Peyer's patch (tissue), 4 donors: ENCODE data around the gene BCAS1. TPM values are rescaled to one million over a fixed set of nuclear protein-coding genes. Genes with fewer than 3 reads are reported as not detected.

Experiments
- DNase-seq, 3 donors: peaks; one replicate each; pipeline ENCODE4 v3.0.0-alpha.2; 2017 to 2019
- H3K27ac ChIP-seq, 4 donors: fragments of 200-600 bp; sonication (generic); one replicate each; pipeline ENCODE4 v1.5.1; 2016 to 2019
- H3K27me3 ChIP-seq, 2 donors: fragments of 200-600 bp; sonication (generic); one replicate each; pipeline ENCODE4 v1.5.1; 2019
- H3K36me3 ChIP-seq, 3 donors: fragments of 200-600 bp; sonication (generic); one replicate each; pipeline ENCODE4 v1.5.1; 2016 to 2019
- H3K4me1 ChIP-seq, 4 donors: fragments of 200-600 bp; sonication (generic); one replicate each; pipeline ENCODE4 v1.5.1; 2016 to 2019
- H3K4me3 ChIP-seq, 4 donors: fragments of 200-600 bp; sonication (generic); 1 replicate in 3 of 4; 2 replicates in 1 of 4; pipeline ENCODE4 v1.5.1; 2016 to 2019; ENCODE audit warnings: mild to moderate bottlenecking in 1 of 4
- H3K9me3 ChIP-seq, 4 donors: fragments of 200-600 bp; sonication (generic); one replicate each; pipeline ENCODE4 v1.5.1; 2016 to 2019; ENCODE audit warnings: mild to moderate bottlenecking in 1 of 4
- CTCF ChIP-seq, 6 experiments: fragments of 450-650 bp in 4 of 6; fragments of 200-600 bp in 2 of 6; sonication (generic) in 1 of 6; IDR thresholded peaks; one replicate each; pipeline ENCODE4 v1.5.1; 2017 to 2019; ENCODE audit warnings: antibody characterized with exemption in 6 of 6, mild to moderate bottlenecking in 3 of 6, moderate library complexity in 1 of 6
- POLR2A ChIP-seq, 2 donors: fragments of 450-650 bp; IDR thresholded peaks; one replicate each; pipeline ENCODE4 v1.5.1; 2017; ENCODE audit warnings: antibody characterized with exemption in 2 of 2, mild to moderate bottlenecking in 2 of 2, moderate library complexity in 2 of 2
- total RNA-seq, 4 donors: library from RNA; depleted of rRNA; stranded (reverse); fragments of >200 nt; gene quantifications; one replicate each; pipeline ENCODE4 v1.1.0, GENCODE V29; 2016

The BCAS1 gene
- total RNA-seq, 4 donors from 2014 or later = 21.5 to 58.1 (median 43.2) TPM

- DNase-seq = no peak
- Histone ChIP-seq H3K36me3 (no peaks in the 10 kb centered on the region), H3K9me3 (no peaks in the 10 kb centered on the region), H3K27ac (no peak overlapping the region), H3K4me3 (no peak overlapping the region), H3K4me1 (no peaks in the 10 kb centered on the region), H3K27me3 (no peaks in the 10 kb centered on the region)
- no peak for TF ChIP-seq CTCF (IDR thresholded peaks at IDR 0.05)
- TF ChIP-seq POLR2A (IDR thresholded peaks at IDR 0.05) = no peak
Observed at GRCh38 chr20:54092021-54092420, 21.6 kb upstream of the BCAS1 start.

GRCh38 chr20:54091120-54091480, 20.7 kb upstream of the BCAS1 start:
- Histone ChIP-seq H3K36me3 (no peaks in the 10 kb centered on the region), H3K9me3 (no peaks in the 10 kb centered on the region), H3K27me3 (no peaks in the 10 kb centered on the region), H3K27ac (no peak overlapping the region), H3K4me1 (no peaks in the 10 kb centered on the region), H3K4me3 (no peak overlapping the region)
- TF ChIP-seq CTCF (IDR thresholded peaks at IDR 0.05) (no peak), POLR2A (IDR thresholded peaks at IDR 0.05) (no peak)
- no peak for DNase-seq

- no peaks in the 10 kb centered on the region for H3K9me3 ChIP-seq
- H3K4me3 ChIP-seq = no peak overlapping the region
- H3K27me3 ChIP-seq = no peaks in the 10 kb centered on the region
- TF ChIP-seq POLR2A (IDR thresholded peaks at IDR 0.05) (no peak), CTCF (IDR thresholded peaks at IDR 0.05) (no peak)
- DNase-seq = no peak
- no peak overlapping the region for H3K27ac ChIP-seq
- H3K36me3 ChIP-seq = no peaks in the 10 kb centered on the region
- H3K4me1 ChIP-seq = no peaks in the 10 kb centered on the region
Observed at GRCh38 chr20:54090230-54091119, 20.1 kb upstream of the BCAS1 start.

- Histone ChIP-seq H3K4me3 (no peak overlapping the region), H3K4me1 (no peaks in the 10 kb centered on the region), H3K27ac (no peak overlapping the region), H3K36me3 (no peaks in the 10 kb centered on the region), H3K27me3 (no peaks in the 10 kb centered on the region), H3K9me3 (no peaks in the 10 kb centered on the region)
- TF ChIP-seq CTCF (IDR thresholded peaks at IDR 0.05) (no peak), POLR2A (IDR thresholded peaks at IDR 0.05) (no peak)
- DNase-seq = no peak
Observed at GRCh38 chr20:54088430-54088829, 18.0 kb upstream of the BCAS1 start.

GRCh38 chr20:54086507-54087039, 16.2 kb upstream of the BCAS1 start:
- DNase-seq = no peak
- H3K27me3 ChIP-seq = no peaks in the 10 kb centered on the region
- no peak overlapping the region for H3K4me3 ChIP-seq
- H3K4me1 ChIP-seq = no peaks in the 10 kb centered on the region
- H3K9me3 ChIP-seq = no peaks in the 10 kb centered on the region
- H3K36me3 ChIP-seq = no peaks in the 10 kb centered on the region
- TF ChIP-seq POLR2A (IDR thresholded peaks at IDR 0.05) = no peak
- TF ChIP-seq CTCF (IDR thresholded peaks at IDR 0.05) = no peak
- H3K27ac ChIP-seq = peak overlapping the region in 1 of 4 donors; percentile 42
